ENCODE data around the gene LCE1F. TPM values are rescaled to one million over a fixed set of nuclear protein-coding genes. Genes with fewer than 3 reads are reported as not detected.

Gene LCE1F
- total RNA-seq, 2 donors from 2014 or later, result not detected

- Histone ChIP-seq H3K4me1 (no peaks in the 10 kb centered on the region), H3K36me3 (replicated peaks in 1 of 2; ENCODE audit: insufficient read depth in 1 of 2, low read depth in 2 of 2) (no peaks in the 10 kb centered on the region), H3K4me3 (no peak within 1 kb of the TSS), H3K27me3 (no peaks in the 10 kb centered on the region), H3K9me3 (no peaks in the 10 kb centered on the region), H3K27ac (no peak within 1 kb of the TSS)
- intact Hi-C loops (cut with DNase I), result no loop called here
- no peak for DNase-seq
- TF ChIP-seq CTCF (IDR thresholded peaks at IDR 0.05) (no peak), POLR2A (IDR thresholded peaks at IDR 0.05) (no peak)
- 19 to 41% methylated on average over 2 of the region's 2 CpGs for WGBS, 2 donors
- ATAC-seq, result no peak
These were observed 11.1 kb downstream of the LCE1F start, which contains the start of gene LCE1E for GRCh38 chr1:152786077-152786476. LCE1E (plus strand) TSS chr1:152786257; CDS start chr1:152787300, 1,043 bp downstream.

GRCh38 chr1:152795686-152796085 is 20.7 kb downstream of the LCE1F start:
- no peak overlapping the region for H3K27ac ChIP-seq
- 39 to 44% methylated on average over 4 of the region's 4 CpGs for WGBS, 2 donors
- no peak for DNase-seq
- H3K9me3 ChIP-seq, result no peaks in the 10 kb centered on the region
- no peaks in the 10 kb centered on the region for H3K27me3 ChIP-seq
- ATAC-seq, result no peak
- intact Hi-C loops (cut with DNase I), result no loop called here
- no peaks in the 10 kb centered on the region for H3K4me1 ChIP-seq
- TF ChIP-seq CTCF (IDR thresholded peaks at IDR 0.05), result no peak
- TF ChIP-seq POLR2A (IDR thresholded peaks at IDR 0.05), result no peak
- no peak overlapping the region for H3K4me3 ChIP-seq
- H3K36me3 ChIP-seq (replicated peaks in 1 of 2; ENCODE audit: insufficient read depth in 1 of 2, low read depth in 2 of 2), result no peaks in the 10 kb centered on the region

- 18 to 23% methylated on average over 3 of the region's 3 CpGs for WGBS, 2 donors
- Histone ChIP-seq H3K9me3 (no peaks in the 10 kb centered on the region), H3K36me3 (replicated peaks in 1 of 2; ENCODE audit: insufficient read depth in 1 of 2, low read depth in 2 of 2) (no peaks in the 10 kb centered on the region), H3K4me1 (no peaks in the 10 kb centered on the region), H3K27ac (no peak within 1 kb of the TSS), H3K27me3 (no peaks in the 10 kb centered on the region), H3K4me3 (no peak within 1 kb of the TSS)
- ATAC-seq, result no peak
- TF ChIP-seq POLR2A (IDR thresholded peaks at IDR 0.05) (no peak), CTCF (IDR thresholded peaks at IDR 0.05) (no peak)
- intact Hi-C loops (cut with DNase I), result no loop called here
- no peak for DNase-seq
These were observed 21.5 kb downstream of the LCE1F start, which contains the start of gene LCE1D for GRCh38 chr1:152796421-152796820. LCE1D (plus strand) TSS chr1:152796721; CDS start chr1:152797795, 1,074 bp downstream.

GRCh38 chr1:152801333-152801732 is 26.4 kb downstream of the LCE1F start:
- intact Hi-C loops (cut with DNase I), result no loop called here
- 40 to 56% methylated on average over 1 of the region's 1 CpG for WGBS, 2 donors

More at GRCh38 chr1:152801333-152801732, 26.4 kb downstream of the LCE1F start:
- ATAC-seq (no peak), DNase-seq (no peak)
- no peaks in the 10 kb centered on the region for H3K27me3 ChIP-seq
- no peaks in the 10 kb centered on the region for H3K36me3 ChIP-seq (replicated peaks in 1 of 2; ENCODE audit: insufficient read depth in 1 of 2, low read depth in 2 of 2)
- H3K4me3 ChIP-seq, result no peak overlapping the region
- H3K27ac ChIP-seq, result no peak overlapping the region
- TF ChIP-seq CTCF (IDR thresholded peaks at IDR 0.05), result no peak
- no peak for TF ChIP-seq POLR2A (IDR thresholded peaks at IDR 0.05)
- H3K4me1 ChIP-seq, result no peaks in the 10 kb centered on the region
- no peaks in the 10 kb centered on the region for H3K9me3 ChIP-seq
